NT2/D1 (cell line): ENCODE measurements around the gene ARMC9.

Experiments used
- YY1 ChIP-seq: IDR thresholded peaks from 2 replicates; pipeline ENCODE4 v1.6.1; 2011; ENCODE audit not compliant: insufficient read length, insufficient read depth
- ZNF274 ChIP-seq: IDR thresholded peaks from 2 replicates; pipeline ENCODE4 v1.6.1; 2011; ENCODE audit warnings: mild to moderate bottlenecking, low read depth, low read length

GRCh38 chr2:231167745-231168459 is 30.5 kb upstream of the ARMC9 start:
- TF ChIP-seq ZNF274 (no peak), YY1 (no peak)
